Activated T-helper 1 cell treated with anti-CD3 and anti-CD28 coated beads, Interleukin-2, amount 50 U/mL, for 16 hours (primary cell): ENCODE results near the gene LUC7L.

Source experiments
- DNase-seq, 2 donors: peaks; one replicate each; pipeline ENCODE4 v3.0.0-alpha.2; 2020; ENCODE audit warnings: low read depth in 1 of 2, low spot score in 1 of 2

Gene LUC7L

GRCh38 chr16:149024-149660, 80.1 kb downstream of the LUC7L start:
- DNase-seq = no peak

DNA sequence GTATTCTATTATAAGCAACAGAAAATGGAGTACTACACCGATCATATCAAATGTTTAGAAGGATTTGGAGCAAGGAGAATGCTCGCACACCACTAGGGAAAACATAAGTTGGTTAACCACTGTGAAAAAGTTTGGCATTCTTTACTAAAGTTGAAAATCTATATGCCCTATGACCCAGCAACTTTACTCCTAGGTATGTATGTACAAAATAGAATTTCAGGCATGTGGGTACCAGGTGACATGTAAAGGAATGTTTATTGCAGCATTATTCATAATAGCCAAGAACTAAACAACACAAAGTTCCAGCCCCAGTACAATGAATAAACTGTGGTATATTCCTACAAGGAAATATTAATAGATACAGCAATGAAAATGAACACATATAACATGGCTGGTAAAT, 82.6 kb downstream of the LUC7L start:
- DNase-seq = no peak

DNA sequence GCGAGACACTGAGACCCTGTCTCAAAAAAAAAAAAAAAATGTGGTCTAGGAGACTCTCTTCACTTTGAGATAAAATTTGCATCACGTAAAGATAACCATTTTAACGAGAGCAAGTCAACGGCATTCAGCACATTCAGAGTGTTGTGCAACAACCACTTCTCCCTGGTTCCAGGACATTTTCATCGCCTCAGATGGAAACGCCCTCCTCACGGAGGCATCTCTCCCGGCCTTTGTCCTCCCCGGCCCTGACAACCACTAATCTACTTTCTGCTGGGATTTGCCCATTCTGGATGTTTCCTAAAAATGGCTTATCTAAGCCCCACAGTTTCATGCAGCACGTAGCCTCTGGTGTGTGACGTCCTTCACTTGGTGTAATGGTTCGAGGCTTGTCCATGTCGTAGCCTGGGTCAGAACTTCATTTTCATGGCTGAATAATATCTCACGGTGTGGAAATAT, 84.4 kb downstream of the LUC7L start:
- DNase-seq = no peak

GRCh38 chr16:143456-143855, 85.8 kb downstream of the LUC7L start:
- no peak for DNase-seq

DNA sequence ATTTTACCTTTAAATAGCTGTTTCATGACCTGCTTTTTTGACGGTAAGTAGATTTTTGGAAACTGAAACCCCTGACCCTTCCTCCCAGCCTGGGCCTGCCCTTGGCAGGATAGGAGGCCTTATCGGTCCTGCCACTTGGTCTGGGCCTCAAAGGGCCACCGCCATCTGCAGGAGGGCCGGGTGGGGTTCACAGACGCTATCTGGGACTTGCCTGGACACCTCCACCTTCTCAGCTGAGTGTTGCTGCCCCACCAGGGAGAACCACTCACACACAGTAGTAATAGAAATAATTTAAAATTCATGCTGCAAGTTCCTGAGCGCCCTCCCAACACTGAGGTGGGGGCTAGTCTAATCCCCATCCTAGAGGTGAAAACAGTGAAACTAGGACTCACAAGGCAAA, 86.2 kb downstream of the LUC7L start:
- no peak for DNase-seq

GRCh38 chr16:142405-142967, 86.8 kb downstream of the LUC7L start:
- no peak for DNase-seq

GRCh38 chr16:140175-140857, 88.9 kb downstream of the LUC7L start:
- no peak for DNase-seq
